ENCODE data around the gene LRRC8D.

Gene LRRC8D

GRCh38 chr1:89799495-89799894, 21.3 kb upstream of the LRRC8D start:
- no peak for TF ChIP-seq MAX (IDR thresholded peaks at IDR 0.05; ENCODE audit: low read depth, low read length)
- TF ChIP-seq MYC (IDR thresholded peaks at IDR 0.05; ENCODE audit: low read depth, low read length), result 0 out of 2 replicates have a peak, but pooled peaks have one; percentile 18
- TF ChIP-seq CTCF (IDR thresholded peaks at IDR 0.05; ENCODE audit: low read depth, low read length), result no peak
- DNase-seq (ENCODE audit: low read depth), result peak; percentile 89
- H3K4me3 ChIP-seq (ENCODE audit: low read depth, low read length), result no peak overlapping the region

GRCh38 chr1:89800022-89800655, 20.7 kb upstream of the LRRC8D start:
- peak; percentile 34 for DNase-seq (ENCODE audit: low read depth)
- no peak overlapping the region for H3K4me3 ChIP-seq (ENCODE audit: low read depth, low read length)
- TF ChIP-seq POLR2A (IDR thresholded peaks at IDR 0.05; ENCODE audit: extremely low read depth, insufficient read length) (no peak), MAX (IDR thresholded peaks at IDR 0.05; ENCODE audit: low read depth, low read length) (no peak), MYC (IDR thresholded peaks at IDR 0.05; ENCODE audit: low read depth, low read length) (no peak), CTCF (IDR thresholded peaks at IDR 0.05; ENCODE audit: low read depth, low read length) (no peak)

- TF ChIP-seq MAX (IDR thresholded peaks at IDR 0.05; ENCODE audit: low read depth, low read length) (no peak), POLR2A (IDR thresholded peaks at IDR 0.05; ENCODE audit: extremely low read depth, insufficient read length) (no peak)
- DNase-seq (ENCODE audit: low read depth), result no peak
- no peak overlapping the region for H3K4me3 ChIP-seq (ENCODE audit: low read depth, low read length)
Measured at GRCh38 chr1:89800718-89801117, 20.1 kb upstream of the LRRC8D start.

GRCh38 chr1:89802051-89802450, 18.8 kb upstream of the LRRC8D start:
- TF ChIP-seq MYC (IDR thresholded peaks at IDR 0.05; ENCODE audit: low read depth, low read length) (no peak), POLR2A (IDR thresholded peaks at IDR 0.05; ENCODE audit: extremely low read depth, insufficient read length) (no peak), MAX (IDR thresholded peaks at IDR 0.05; ENCODE audit: low read depth, low read length) (no peak), CTCF (IDR thresholded peaks at IDR 0.05; ENCODE audit: low read depth, low read length) (no peak)
- DNase-seq (ENCODE audit: low read depth), result no peak
- no peak overlapping the region for H3K4me3 ChIP-seq (ENCODE audit: low read depth, low read length)

GRCh38 chr1:89802841-89803240, 18.0 kb upstream of the LRRC8D start:
- H3K4me3 ChIP-seq (ENCODE audit: low read depth, low read length), result no peak overlapping the region
- no peak for DNase-seq (ENCODE audit: low read depth)
- TF ChIP-seq MAX (IDR thresholded peaks at IDR 0.05; ENCODE audit: low read depth, low read length) (no peak), CTCF (IDR thresholded peaks at IDR 0.05; ENCODE audit: low read depth, low read length) (no peak), POLR2A (IDR thresholded peaks at IDR 0.05; ENCODE audit: extremely low read depth, insufficient read length) (no peak), MYC (IDR thresholded peaks at IDR 0.05; ENCODE audit: low read depth, low read length) (no peak)

- peak; percentile 92 for DNase-seq (ENCODE audit: low read depth)
- H3K4me3 ChIP-seq (ENCODE audit: low read depth, low read length), result no peak overlapping the region
- TF ChIP-seq CTCF (IDR thresholded peaks at IDR 0.05; ENCODE audit: low read depth, low read length) (peak; percentile 91), MYC (IDR thresholded peaks at IDR 0.05; ENCODE audit: low read depth, low read length) (no peak)
Measured at GRCh38 chr1:89804642-89805237, 16.1 kb upstream of the LRRC8D start.
